Ovary (tissue), 3 donors: ENCODE results near the gene MSI2.

Source experiments
- EP300 ChIP-seq: sonication (generic); formaldehyde crosslinking; IDR thresholded peaks from one replicate; pipeline ENCODE4 v1.6.1; 2017; ENCODE audit warnings: antibody characterized with exemption
- POLR2A ChIP-seq: fragments of 450-650 bp; IDR thresholded peaks from one replicate; pipeline ENCODE4 v1.6.1; 2017; ENCODE audit warnings: antibody characterized with exemption, mild to moderate bottlenecking, moderate library complexity
- TF ChIP-seq, protein P1 (sequence below), 3 donors: fragments of 450-650 bp in 2 of 3; fragments of 200-600 bp in 1 of 3; IDR thresholded peaks; one replicate each; pipeline versions ENCODE4 v1.5.1 to v1.8.0; 2016 to 2022; ENCODE audit warnings: antibody characterized with exemption in 3 of 3, mild to moderate bottlenecking in 1 of 3
- donor health status: DM: no; HTN: no; CAD: no.

- no peak for TF ChIP-seq POLR2A
- TF ChIP-seq, protein P1, sequence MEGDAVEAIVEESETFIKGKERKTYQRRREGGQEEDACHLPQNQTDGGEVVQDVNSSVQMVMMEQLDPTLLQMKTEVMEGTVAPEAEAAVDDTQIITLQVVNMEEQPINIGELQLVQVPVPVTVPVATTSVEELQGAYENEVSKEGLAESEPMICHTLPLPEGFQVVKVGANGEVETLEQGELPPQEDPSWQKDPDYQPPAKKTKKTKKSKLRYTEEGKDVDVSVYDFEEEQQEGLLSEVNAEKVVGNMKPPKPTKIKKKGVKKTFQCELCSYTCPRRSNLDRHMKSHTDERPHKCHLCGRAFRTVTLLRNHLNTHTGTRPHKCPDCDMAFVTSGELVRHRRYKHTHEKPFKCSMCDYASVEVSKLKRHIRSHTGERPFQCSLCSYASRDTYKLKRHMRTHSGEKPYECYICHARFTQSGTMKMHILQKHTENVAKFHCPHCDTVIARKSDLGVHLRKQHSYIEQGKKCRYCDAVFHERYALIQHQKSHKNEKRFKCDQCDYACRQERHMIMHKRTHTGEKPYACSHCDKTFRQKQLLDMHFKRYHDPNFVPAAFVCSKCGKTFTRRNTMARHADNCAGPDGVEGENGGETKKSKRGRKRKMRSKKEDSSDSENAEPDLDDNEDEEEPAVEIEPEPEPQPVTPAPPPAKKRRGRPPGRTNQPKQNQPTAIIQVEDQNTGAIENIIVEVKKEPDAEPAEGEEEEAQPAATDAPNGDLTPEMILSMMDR (IDR thresholded peaks at IDR 0.05), result no peak
- no peak for TF ChIP-seq EP300
Measured at GRCh38 chr17:57489321-57489720, 233.0 kb downstream of the MSI2 start.
